Thyroid gland (tissue), 4 donors: ENCODE results near the gene PTPRN2. TPM values are rescaled to one million over a fixed set of nuclear protein-coding genes. Genes with fewer than 3 reads are reported as not detected.

Source experiments
- DNase-seq, 2 donors: peaks; one replicate each; pipeline ENCODE4 v3.0.0-alpha.2; 2019
- H3K27ac ChIP-seq, 3 donors: fragments of 200-600 bp; sonication (generic); 1 replicate in 2 of 3; 2 replicates in 1 of 3; pipeline ENCODE4 v1.5.1; 2016 to 2019; ENCODE audit warnings: mild to moderate bottlenecking in 1 of 3, moderate library complexity in 1 of 3
- H3K27me3 ChIP-seq: fragments of 200-600 bp; sonication (generic); one replicate; pipeline ENCODE4 v1.5.1; 2019
- H3K36me3 ChIP-seq, 2 donors: fragments of 200-600 bp; sonication (generic); one replicate each; pipeline ENCODE4 v1.5.1; 2016 to 2019
- H3K4me1 ChIP-seq, 2 donors: fragments of 200-600 bp; sonication (generic); one replicate each; pipeline ENCODE4 v1.5.1; 2017 to 2019
- H3K4me3 ChIP-seq, 3 donors: fragments of 200-600 bp; sonication (generic); replicated peaks in 1 of 3; 1 replicate in 2 of 3; 2 replicates in 1 of 3; pipeline ENCODE4 v1.5.1; 2016; ENCODE audit warnings: mild to moderate bottlenecking in 1 of 3
- H3K9me3 ChIP-seq: fragments of 200-600 bp; sonication (generic); one replicate; pipeline ENCODE4 v1.5.1; 2017
- CTCF ChIP-seq, 6 experiments: fragments of 200-600 bp in 3 of 6; fragments of 450-650 bp in 3 of 6; sonication (generic) in 3 of 6; IDR thresholded peaks; one replicate each; pipeline ENCODE4 v1.5.1; 2016 to 2019; ENCODE audit warnings: antibody characterized with exemption in 6 of 6, mild to moderate bottlenecking in 2 of 6, inconsistent platforms in 1 of 6, moderate library complexity in 1 of 6
- POLR2A ChIP-seq, 2 donors: fragments of 450-650 bp; IDR thresholded peaks; one replicate each; pipeline ENCODE4 v1.6.1; 2017; ENCODE audit warnings: antibody characterized with exemption in 2 of 2, mild to moderate bottlenecking in 2 of 2, moderate library complexity in 1 of 2
- WGBS, 2 donors: methylation state at CpG; one replicate each; pipeline ENCODE4 v1.1.5; 2017; 5-methylcytosine and 5-hydroxymethylcytosine counted together
- intact Hi-C: fragments of 100-400 bp; cut with DNase I; formaldehyde crosslinking; loops from one replicate; pipeline ENCODE4 v1.15.1; 2023
- total RNA-seq, 4 donors: library from RNA; depleted of rRNA; stranded (reverse); fragments of >200 nt; gene quantifications; one replicate each; pipeline ENCODE4 v1.2.3, GENCODE V29; 2016

PTPRN2 gene
- total RNA-seq, 4 donors from 2014 or later: 4.2 to 9.9 (median 7.7) TPM

DNA sequence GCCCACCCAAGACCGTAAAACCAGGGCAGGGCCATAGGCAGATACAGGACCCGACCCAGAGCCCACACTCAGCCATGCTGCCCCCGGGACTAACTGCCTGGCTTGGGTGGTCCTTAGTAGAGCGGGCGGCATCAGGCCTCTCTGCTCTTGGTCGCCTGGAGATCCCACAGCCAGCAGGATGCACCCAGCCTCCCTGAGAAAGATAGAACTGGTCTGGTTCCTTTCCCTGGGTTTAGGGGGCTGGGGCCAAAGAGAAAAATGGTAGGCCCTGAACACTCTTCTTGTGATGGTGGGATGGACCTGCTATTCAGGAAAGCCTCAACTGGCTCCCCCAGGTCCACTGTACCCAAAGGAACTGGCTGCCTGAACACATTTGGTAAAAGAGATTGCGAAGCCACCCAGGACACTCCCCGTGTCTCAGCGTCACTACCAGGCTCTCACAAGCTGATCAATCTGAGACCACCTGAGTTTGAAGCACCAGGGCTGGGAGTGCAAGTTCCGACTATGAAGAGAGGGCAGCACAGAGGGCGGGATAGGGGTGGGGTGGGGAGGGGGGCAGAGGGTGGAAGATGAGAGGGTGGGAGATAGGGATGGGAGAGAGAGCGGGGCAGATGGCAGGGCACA lies 659.3 kb downstream of the PTPRN2 start:
- H3K4me1 ChIP-seq: no peaks in the 10 kb centered on the region
- H3K4me3 ChIP-seq: no peak overlapping the region
- H3K27me3 ChIP-seq: no peaks in the 10 kb centered on the region
- TF ChIP-seq CTCF (IDR thresholded peaks at IDR 0.05) (no peak), POLR2A (IDR thresholded peaks at IDR 0.05) (no peak)
- DNase-seq: no peak
- H3K27ac ChIP-seq: no peak overlapping the region
- intact Hi-C loops: no loop called here
- H3K36me3 ChIP-seq: no peaks in the 10 kb centered on the region
- WGBS, 2 donors: 88 to 93% methylated on average over 8 to 12 of the region's 12 CpGs
- H3K9me3 ChIP-seq: no peaks in the 10 kb centered on the region

DNA sequence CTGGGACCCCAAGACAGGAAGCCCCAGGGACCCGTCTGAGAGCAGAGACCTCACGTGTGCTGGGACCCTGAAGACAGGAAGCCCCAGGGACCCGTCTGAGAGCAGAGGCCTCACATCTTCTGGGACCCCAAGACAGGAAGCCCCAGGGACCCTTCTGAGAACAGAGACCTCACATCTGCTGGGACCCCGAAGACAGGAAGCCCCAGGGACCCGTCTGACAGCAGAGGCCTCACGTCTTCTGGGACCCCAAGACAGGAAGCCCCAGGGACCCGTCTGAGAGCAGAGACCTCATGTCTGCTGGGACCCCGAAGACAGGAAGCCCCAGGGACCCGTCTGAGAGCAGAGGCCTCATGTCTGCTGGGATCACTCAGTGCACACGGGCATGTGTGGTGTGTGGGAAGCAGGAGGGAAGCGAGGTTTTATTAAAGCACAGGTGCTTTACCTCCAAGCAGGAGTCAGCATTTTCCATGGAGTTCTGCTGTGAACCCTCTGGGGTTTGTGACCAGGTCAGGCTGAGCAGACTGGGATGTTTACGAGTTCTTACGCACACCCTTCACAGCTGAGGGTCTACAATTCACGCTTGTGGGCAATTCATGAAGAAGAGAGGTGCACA lies 660.2 kb downstream of the PTPRN2 start:
- Histone ChIP-seq H3K9me3 (no peaks in the 10 kb centered on the region), H3K4me1 (no peaks in the 10 kb centered on the region), H3K27me3 (no peaks in the 10 kb centered on the region), H3K27ac (no peak overlapping the region), H3K4me3 (no peak overlapping the region), H3K36me3 (no peaks in the 10 kb centered on the region)
- 68 to 77% methylated on average over 7 to 13 of the region's 14 CpGs for WGBS, 2 donors
- DNase-seq: no peak
- intact Hi-C loops: no loop called here
- no peak for TF ChIP-seq POLR2A (IDR thresholded peaks at IDR 0.05)
- no peak for TF ChIP-seq CTCF (IDR thresholded peaks at IDR 0.05)

DNA sequence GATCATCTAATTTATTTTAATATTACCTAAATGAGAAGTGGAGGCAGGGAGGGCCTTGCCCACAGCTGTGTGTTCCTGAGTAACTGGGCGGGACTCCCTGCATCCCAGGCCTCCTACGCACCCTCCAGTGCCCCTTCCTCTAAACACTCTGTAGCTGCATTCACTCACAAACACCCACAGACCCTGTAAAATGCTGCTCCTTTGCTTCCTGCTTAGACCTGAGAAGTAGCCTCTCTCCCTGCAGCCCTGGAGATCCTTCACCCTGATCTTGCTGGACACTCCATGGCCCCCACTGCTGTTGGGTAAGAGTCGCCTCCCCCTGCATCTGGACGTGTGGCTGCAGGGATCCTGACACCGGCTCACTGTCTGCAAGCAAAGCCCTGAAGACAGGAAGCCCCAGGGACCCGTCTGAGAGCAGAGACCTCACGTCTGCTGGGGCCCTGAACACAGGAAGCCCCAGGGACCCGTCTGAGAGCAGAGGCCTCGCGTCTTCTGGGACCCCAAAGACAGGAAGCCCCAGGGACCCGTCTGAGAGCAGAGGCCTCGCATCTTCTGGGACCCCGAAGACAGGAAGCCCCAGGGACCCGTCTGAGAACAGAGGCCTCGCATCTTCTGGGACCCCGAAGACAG lies 661.0 kb downstream of the PTPRN2 start:
- intact Hi-C loops: no loop called here
- WGBS, 2 donors: 47 to 53% methylated on average over 7 to 12 of the region's 16 CpGs

DNA sequence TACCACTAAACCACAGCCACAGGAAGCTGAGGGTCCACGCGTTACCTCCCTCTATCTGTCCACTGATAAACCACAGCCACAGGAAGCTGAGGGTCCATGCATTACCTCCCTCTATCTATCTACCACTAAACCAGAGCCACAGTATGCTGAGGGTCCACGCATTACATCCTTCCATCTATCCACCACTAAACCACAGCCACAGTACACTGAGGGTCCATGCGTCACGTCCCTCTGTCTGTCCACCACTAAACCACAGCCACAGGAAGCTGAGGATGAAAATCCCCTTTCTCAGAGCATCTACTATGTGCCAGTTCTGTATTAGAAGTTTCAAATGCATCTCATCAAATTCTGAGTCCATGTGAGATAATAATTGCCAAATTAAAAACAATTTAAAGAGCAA lies 661.5 kb downstream of the PTPRN2 start:
- DNase-seq: no peak
- Histone ChIP-seq H3K9me3 (no peaks in the 10 kb centered on the region), H3K27ac (no peak overlapping the region), H3K36me3 (no peaks in the 10 kb centered on the region), H3K4me3 (no peak overlapping the region), H3K4me1 (no peaks in the 10 kb centered on the region), H3K27me3 (no peaks in the 10 kb centered on the region)
- 71% methylated on average over 5 of the region's 5 CpGs for WGBS, 2 donors
- TF ChIP-seq POLR2A (IDR thresholded peaks at IDR 0.05): no peak
- intact Hi-C loops: no loop called here

More for the DNA sequence above, 661.0 kb downstream of the PTPRN2 start:
- Histone ChIP-seq H3K27ac (no peak overlapping the region), H3K27me3 (no peaks in the 10 kb centered on the region), H3K4me3 (no peak overlapping the region), H3K4me1 (no peaks in the 10 kb centered on the region), H3K9me3 (no peaks in the 10 kb centered on the region), H3K36me3 (no peaks in the 10 kb centered on the region)
- TF ChIP-seq POLR2A (IDR thresholded peaks at IDR 0.05): no peak
- no peak for TF ChIP-seq CTCF (IDR thresholded peaks at IDR 0.05)
- DNase-seq: no peak

- intact Hi-C loops: no loop called here
- no peak for DNase-seq
- H3K4me1 ChIP-seq: no peaks in the 10 kb centered on the region
- TF ChIP-seq CTCF (IDR thresholded peaks at IDR 0.05) (no peak), POLR2A (IDR thresholded peaks at IDR 0.05) (no peak)
- no peaks in the 10 kb centered on the region for H3K36me3 ChIP-seq
- 83 to 91% methylated on average over 16 to 17 of the region's 17 CpGs for WGBS, 2 donors
- H3K27me3 ChIP-seq: no peaks in the 10 kb centered on the region
- no peak overlapping the region for H3K27ac ChIP-seq
- no peaks in the 10 kb centered on the region for H3K9me3 ChIP-seq
- no peak overlapping the region for H3K4me3 ChIP-seq
Measured at GRCh38 chr7:157925383-157925875, 662.2 kb downstream of the PTPRN2 start.
